Subcutaneous adipose tissue (tissue), 4 donors: Measurements from ENCODE around the gene SLA2. TPM values are rescaled to one million over a fixed set of nuclear protein-coding genes. Genes with fewer than 3 reads are reported as not detected.

Experiments used
- CTCF ChIP-seq: fragments of 450-650 bp; IDR thresholded peaks from one replicate; pipeline ENCODE4 v1.5.1; 2016; ENCODE audit warnings: low read depth, mild to moderate bottlenecking, control low read depth, antibody characterized with exemption, moderate library complexity
- total RNA-seq, 4 donors: library from RNA; depleted of rRNA; stranded (reverse); fragments of >200 nt; gene quantifications; one replicate each; pipeline ENCODE4 v1.1.0, GENCODE V29; 2016

SLA2 gene
- total RNA-seq, 4 donors from 2014 or later, result 0.19 to 2.1 (median 0.54) TPM

DNA sequence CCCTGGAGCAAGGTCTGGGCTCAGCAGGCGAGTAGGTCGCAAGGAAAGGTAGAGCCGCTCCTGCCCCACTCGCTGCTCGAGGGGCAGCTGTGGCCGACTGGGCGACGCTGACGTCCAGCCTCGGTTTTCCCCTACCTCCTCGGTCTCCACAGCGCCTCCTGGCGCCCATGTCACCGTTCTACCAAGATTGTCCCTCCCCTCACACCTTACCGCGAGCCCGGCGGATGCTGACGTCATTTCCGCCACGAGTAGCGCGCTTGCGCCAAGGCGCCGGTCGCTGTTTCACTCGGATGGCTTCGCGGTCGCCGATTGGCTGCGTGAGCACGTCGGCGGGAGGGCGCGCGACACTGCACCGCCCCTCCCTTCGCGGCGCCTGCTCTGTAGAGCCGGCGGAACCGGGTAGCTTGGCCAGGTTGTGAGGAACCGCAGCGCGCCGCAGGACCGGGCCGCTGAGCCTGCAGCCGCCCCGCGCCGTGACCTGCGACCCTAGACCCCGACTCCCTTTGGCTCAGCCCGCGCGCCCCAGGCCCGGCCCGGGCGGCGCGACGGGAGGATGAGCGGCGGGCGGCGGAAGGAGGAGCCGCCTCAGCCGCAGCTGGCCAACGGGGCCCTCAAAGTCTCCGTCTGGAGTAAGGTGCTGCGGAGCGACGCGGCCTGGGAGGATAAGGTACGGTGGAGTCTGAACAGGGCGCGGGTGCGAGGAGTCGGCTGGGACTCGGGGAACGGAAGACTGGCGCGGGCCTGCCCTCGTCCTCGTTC is 40.4 kb downstream of the SLA2 start, which contains the start of gene RAB5IF:
TSS of gene RAB5IF (plus strand) at position 381 of the 759 bp plus-strand sequence. CDS start at position 554, 173 bp downstream.
- TF ChIP-seq CTCF, result no peak

- no peak for TF ChIP-seq CTCF
Observed at GRCh38 chr20:36604952-36605398, 41.0 kb downstream of the SLA2 start.

DNA sequence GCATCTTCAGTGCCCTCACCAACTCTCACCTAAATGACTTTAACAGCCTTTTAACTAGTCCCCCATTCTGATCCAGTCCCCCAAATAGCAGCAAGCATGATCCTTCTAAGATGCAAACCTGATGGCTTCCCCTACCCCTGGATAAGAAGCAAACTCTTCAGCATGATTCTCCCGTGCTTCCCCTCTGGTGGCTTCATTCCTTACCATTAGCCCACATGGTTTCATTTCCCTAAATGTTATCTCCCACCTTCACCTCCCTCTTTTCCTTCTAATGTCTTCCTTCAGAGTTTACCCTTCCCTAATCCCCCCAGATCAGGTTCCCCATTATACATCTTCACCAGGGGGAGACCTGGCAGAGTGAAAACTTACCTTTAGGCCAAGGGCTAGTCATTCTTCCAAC is 44.5 kb downstream of the SLA2 start:
- no peak for TF ChIP-seq CTCF

DNA sequence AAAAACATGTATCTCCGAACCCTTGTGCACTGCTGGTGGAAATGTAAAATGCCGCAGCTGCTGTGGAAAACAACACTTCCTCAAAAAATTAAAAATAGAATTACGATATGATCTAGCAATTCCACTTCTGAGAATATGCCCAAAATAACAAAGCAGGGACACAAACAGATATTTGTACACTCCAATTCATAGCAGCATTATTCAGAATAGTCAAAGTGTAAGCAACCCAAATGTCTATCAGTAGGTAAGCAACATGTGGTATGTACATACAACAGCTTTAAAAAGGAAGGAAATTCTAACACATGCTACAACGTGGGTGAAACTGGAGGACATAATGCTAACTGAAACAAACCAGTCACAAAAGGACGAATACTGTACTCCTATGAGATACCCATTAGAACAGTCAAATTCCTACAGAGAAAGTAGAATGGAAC is 46.1 kb downstream of the SLA2 start:
- no peak for TF ChIP-seq CTCF

- TF ChIP-seq CTCF, result no peak
Observed at GRCh38 chr20:36593347-36593929, 52.6 kb downstream of the SLA2 start.

DNA sequence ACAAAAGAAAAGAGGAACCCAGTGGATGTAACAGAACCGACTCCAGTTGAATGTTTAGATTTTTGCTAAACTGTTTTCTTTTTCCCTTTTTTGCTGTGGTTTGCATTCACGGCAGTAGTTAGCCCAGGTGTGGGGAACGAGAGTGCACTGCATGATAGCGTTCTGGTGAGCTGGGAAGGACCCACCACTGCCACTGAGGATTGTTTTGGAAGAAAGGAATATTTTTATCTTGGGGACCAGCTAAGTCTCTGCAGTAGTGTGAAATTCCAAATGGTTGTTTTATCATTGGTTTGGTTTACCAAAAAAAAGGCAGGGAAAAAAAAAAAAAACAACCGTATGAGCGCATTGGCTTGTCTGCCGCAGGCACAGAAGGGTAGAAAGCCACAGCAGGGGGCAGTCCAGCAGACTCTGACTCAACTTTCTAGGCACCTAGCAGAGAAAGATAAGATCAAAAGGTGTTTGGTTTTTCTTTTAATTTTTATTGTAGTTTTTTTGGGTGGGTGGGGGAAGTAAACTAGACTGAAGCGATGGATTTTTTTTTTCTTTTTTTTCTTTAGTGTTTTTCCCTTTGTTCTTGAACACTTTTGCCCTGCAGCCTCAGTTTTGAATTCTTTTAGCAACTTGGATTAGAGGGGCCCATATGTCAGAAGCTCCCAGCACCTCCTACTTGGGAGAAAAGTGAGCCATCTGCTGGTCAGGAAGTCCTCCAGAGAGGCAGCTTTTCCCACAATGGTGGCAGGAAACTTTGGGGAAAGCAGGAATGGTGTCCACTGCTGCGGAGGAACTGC is 53.9 kb downstream of the SLA2 start:
- TF ChIP-seq CTCF, result no peak

GRCh38 chr20:36591281-36591680 is 54.7 kb downstream of the SLA2 start:
- no peak for TF ChIP-seq CTCF
